MM.1S (cell line): ENCODE results near the gene CHSY1.

Experiments used
- DNase-seq: peaks from one replicate; pipeline ENCODE4 v3.0.0-alpha.2; 2015
- H2AFZ ChIP-seq: fragments of 300-600 bp; sonication (generic); 2 replicates; pipeline ENCODE4 v1.6.0; 2016; ENCODE audit warnings: antibody characterized with exemption, low read length
- H3F3A ChIP-seq: fragments of 300-600 bp; sonication (generic); 2 replicates; pipeline ENCODE4 v1.6.1; 2016; ENCODE audit warnings: mild to moderate bottlenecking, antibody characterized with exemption, low read length, moderate library complexity, mixed read lengths; ENCODE audit not compliant: insufficient read depth
- H3K27ac ChIP-seq: fragments of 300-600 bp; sonication (generic); 2 replicates; pipeline ENCODE4 v1.5.1; 2016; ENCODE audit warnings: mild to moderate bottlenecking, low read length
- H3K27me3 ChIP-seq: fragments of 300-600 bp; sonication (generic); replicated peaks from 2 replicates; pipeline ENCODE4 v1.6.0; 2016; ENCODE audit warnings: low read length; ENCODE audit not compliant: insufficient read depth
- H3K36me3 ChIP-seq: fragments of 300-600 bp; sonication (generic); replicated peaks from 2 replicates; pipeline ENCODE4 v1.6.1; 2016; ENCODE audit warnings: mild to moderate bottlenecking, low read length, mixed read lengths; ENCODE audit not compliant: insufficient read depth
- H3K4me1 ChIP-seq: fragments of 300-600 bp; sonication (generic); 2 replicates; pipeline ENCODE4 v1.6.1; 2016; ENCODE audit warnings: low read length, mixed read lengths
- H3K4me2 ChIP-seq: fragments of 300-600 bp; sonication (generic); 2 replicates; pipeline ENCODE4 v1.6.0; 2016; ENCODE audit warnings: low read depth, low read length
- H3K4me3 ChIP-seq: fragments of 300-600 bp; sonication (generic); 2 replicates; pipeline ENCODE4 v1.5.1; 2016; ENCODE audit warnings: low read length, mixed read lengths
- H3K79me2 ChIP-seq: fragments of 300-600 bp; sonication (generic); 2 replicates; pipeline ENCODE4 v1.6.1; 2016; ENCODE audit warnings: mixed run types, low read length, mixed read lengths
- H3K9ac ChIP-seq: fragments of 300-600 bp; sonication (generic); 2 replicates; pipeline ENCODE4 v1.6.1; 2016; ENCODE audit warnings: low read length, mixed read lengths
- H3K9me2 ChIP-seq: fragments of 300-600 bp; sonication (generic); replicated peaks from 2 replicates; pipeline ENCODE4 v1.6.1; 2016; ENCODE audit warnings: mild to moderate bottlenecking, low read length, mixed read lengths; ENCODE audit not compliant: insufficient read depth
- H3K9me3 ChIP-seq: fragments of 300-600 bp; sonication (generic); replicated peaks from 2 replicates; pipeline ENCODE4 v1.6.1; 2016; ENCODE audit warnings: mild to moderate bottlenecking, low read length, mixed read lengths; ENCODE audit not compliant: insufficient read depth
- H4K20me1 ChIP-seq: fragments of 300-600 bp; sonication (generic); 2 replicates; pipeline ENCODE4 v1.6.1; 2016; ENCODE audit warnings: mild to moderate bottlenecking, low read length, moderate library complexity, mixed read lengths; ENCODE audit not compliant: insufficient read depth
- CTCF ChIP-seq: fragments of 300-600 bp; sonication (generic); IDR thresholded peaks from 2 replicates; pipeline ENCODE4 v1.5.1; 2016; ENCODE audit warnings: antibody characterized with exemption, low read length, mixed read lengths
- EZH2 ChIP-seq: fragments of 300-600 bp; sonication (generic); optimal IDR thresholded peaks from 2 replicates; pipeline ENCODE3; 2017; ENCODE audit warnings: low read depth, mild to moderate bottlenecking, antibody characterized with exemption, low read length, mixed read lengths
- EZH2phosphoT487 ChIP-seq: fragments of 300-600 bp; sonication (generic); IDR thresholded peaks from 2 replicates; pipeline ENCODE4 v1.6.1; 2018; ENCODE audit warnings: antibody characterized with exemption, low read length

Gene CHSY1

GRCh38 chr15:101158166-101159095 is 93.4 kb downstream of the CHSY1 start:
- TF ChIP-seq EZH2 (no peak), EZH2phosphoT487 (no peak), CTCF (no peak)
- no peak overlapping the region for H3K9ac ChIP-seq
- no peaks in the 10 kb centered on the region for H3K4me1 ChIP-seq
- H3F3A ChIP-seq, result no peaks in the 10 kb centered on the region
- H3K36me3 ChIP-seq, result no peaks in the 10 kb centered on the region
- no peak overlapping the region for H3K4me3 ChIP-seq
- DNase-seq, result no peak
- H3K79me2 ChIP-seq, result no peaks in the 10 kb centered on the region
- no peaks in the 10 kb centered on the region for H3K9me2 ChIP-seq
- H3K9me3 ChIP-seq, result no peaks in the 10 kb centered on the region
- no peaks in the 10 kb centered on the region for H4K20me1 ChIP-seq
- H3K27me3 ChIP-seq, result no peaks in the 10 kb centered on the region
- H3K27ac ChIP-seq, result no peak overlapping the region
- no peak overlapping the region for H2AFZ ChIP-seq
- no peak overlapping the region for H3K4me2 ChIP-seq

DNA sequence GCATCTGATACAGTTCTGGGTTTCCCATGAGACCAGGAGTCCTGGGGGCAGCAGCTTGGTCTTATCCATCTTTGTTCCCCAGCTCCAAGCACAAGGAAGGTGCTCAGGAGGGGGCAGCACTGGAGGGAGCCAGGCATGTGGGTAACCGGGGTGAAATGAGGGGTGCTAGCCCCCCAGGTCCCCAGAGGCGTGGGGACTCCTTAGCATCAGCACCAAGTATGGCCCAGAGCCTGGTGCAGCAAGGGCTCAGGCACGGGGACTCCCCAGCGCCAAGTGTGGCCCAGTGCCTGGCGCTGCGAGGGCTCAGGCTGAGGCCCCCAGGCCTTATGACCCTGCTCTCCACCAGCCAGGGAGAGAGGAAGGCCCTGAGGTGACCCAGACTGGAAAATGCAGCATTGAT is 94.1 kb downstream of the CHSY1 start:
- H3K4me3 ChIP-seq, result no peak overlapping the region
- DNase-seq, result no peak
- H3K9me3 ChIP-seq, result no peaks in the 10 kb centered on the region
- H3K9me2 ChIP-seq, result no peaks in the 10 kb centered on the region
- no peak overlapping the region for H3K27ac ChIP-seq
- no peaks in the 10 kb centered on the region for H3F3A ChIP-seq
- no peaks in the 10 kb centered on the region for H3K36me3 ChIP-seq
- no peaks in the 10 kb centered on the region for H3K4me1 ChIP-seq
- no peaks in the 10 kb centered on the region for H3K79me2 ChIP-seq
- no peaks in the 10 kb centered on the region for H4K20me1 ChIP-seq
- H2AFZ ChIP-seq, result no peak overlapping the region
- H3K9ac ChIP-seq, result no peak overlapping the region
- TF ChIP-seq CTCF (no peak), EZH2phosphoT487 (no peak), EZH2 (no peak)
- no peak overlapping the region for H3K4me2 ChIP-seq
- no peaks in the 10 kb centered on the region for H3K27me3 ChIP-seq

GRCh38 chr15:101156509-101157159 is 95.2 kb downstream of the CHSY1 start:
- Histone ChIP-seq H3K4me1 (peaks cover 3% of the 10 kb centered on the region), H3K9ac (no peak overlapping the region), H3K27me3 (no peaks in the 10 kb centered on the region), H3K27ac (no peak overlapping the region), H3F3A (peaks cover 3% of the 10 kb centered on the region; the same call in 1 of the 2 replicates), H3K79me2 (no peaks in the 10 kb centered on the region), H4K20me1 (no peaks in the 10 kb centered on the region), H3K36me3 (no peaks in the 10 kb centered on the region), H3K4me3 (no peak overlapping the region), H3K4me2 (no peak overlapping the region), H3K9me2 (no peaks in the 10 kb centered on the region), H3K9me3 (no peaks in the 10 kb centered on the region), H2AFZ (no peak overlapping the region)
- TF ChIP-seq EZH2phosphoT487 (no peak), CTCF (no peak), EZH2 (no peak)
- DNase-seq, result no peak
